Measurements from ENCODE around the gene FGD6. TPM values are rescaled to one million over a fixed set of nuclear protein-coding genes. Genes with fewer than 3 reads are reported as not detected.

Gene FGD6
- total and polyA plus RNA-seq, 2 of the 4 experiments (the other 2 are of a cell fraction) = 2.6 to 9.5 TPM

- no peak overlapping the region for H3K18ac ChIP-seq (ENCODE audit: low read depth, low read length)
- no peak for ATAC-seq (ENCODE audit: low read depth)
- H4K20me1 ChIP-seq (ENCODE audit: insufficient read depth, low read length) = no peaks in the 10 kb centered on the region
- H3K27ac ChIP-seq (ENCODE audit: insufficient read depth, low read length) = no peak overlapping the region
- intact Hi-C loops (cut with micrococcal nuclease) (no loop called here), dilution Hi-C loops (cut with HindIII; ENCODE audit: low sequenced_read_pairs, unreplicated experiment) (no loop called here), in situ Hi-C loops (cut with MboI; ENCODE audit: low sequenced_read_pairs) (no loop called here)
- no peak overlapping the region for H2AK5ac ChIP-seq (ENCODE audit: low read depth, low read length)
- H3K27me3 ChIP-seq (ENCODE audit: control insufficient read depth, insufficient read depth, low read length) = no peaks in the 10 kb centered on the region
- no peak overlapping the region for H2AFZ ChIP-seq (replicated peaks; ENCODE audit: low read length, poor library complexity)
- no peak overlapping the region for H3K4me2 ChIP-seq (ENCODE audit: low read depth, low read length)
- no peaks in the 10 kb centered on the region for H3K9me3 ChIP-seq (ENCODE audit: control insufficient read depth, insufficient read depth, low read length)
- H3K9ac ChIP-seq (ENCODE audit: low read depth, low read length) = no peak overlapping the region
- no peak overlapping the region for H4K8ac ChIP-seq (ENCODE audit: low read depth in 2 of 2, low read length in 2 of 2)
- H2BK120ac ChIP-seq (ENCODE audit: low read depth, low read length) = no peak overlapping the region
- no peak overlapping the region for H3K4me3 ChIP-seq (ENCODE audit: insufficient read depth, low read depth, low read length)
- H2AK9ac ChIP-seq (replicated peaks; ENCODE audit: low read depth, low read length, poor library complexity) = no peak overlapping the region
- no peak overlapping the region for H2BK15ac ChIP-seq (ENCODE audit: low read depth, low read length)
- BruUV-seq (replicated peaks) = no TSS peak
- DNase-seq = no peak
- POLR2A ChIA-PET (ENCODE audit: unreplicated experiment) = no interaction called here
- H4K5ac ChIP-seq (ENCODE audit: low read depth, low read length) = no peak overlapping the region
- 0 out of 2 replicates have a peak, but pooled peaks cover 2% of the 10 kb centered on the region for H3K36me3 ChIP-seq (ENCODE audit: control insufficient read depth, insufficient read depth, low read length)
- CTCF ChIA-PET = interaction anchor here (1.1 kb wide), 1 partner anchor 47 kb away, joined by 3 read pairs; no protein-coding TSS in a partner anchor
- H3K23ac ChIP-seq (ENCODE audit: low read depth, low read length) = no peak overlapping the region
- no peak overlapping the region for H4K91ac ChIP-seq (ENCODE audit: insufficient read depth, low read depth, low read length)
- peaks cover 0 to 8% of the 10 kb centered on the region in 2 experiments; a peak in 1 of 4 replicates for H3K79me1 ChIP-seq (ENCODE audit: low read depth in 1 of 2, low read length in 2 of 2)
- H3K14ac ChIP-seq (replicated peaks; ENCODE audit: low read depth, low read length) = no peak overlapping the region
- H3K56ac ChIP-seq (ENCODE audit: extremely low read depth, insufficient read depth, low read length) = no peak overlapping the region
- TF ChIP-seq RCOR1 (IDR thresholded peaks at IDR 0.05; ENCODE audit: insufficient replicate concordance, low read length) (no peak), POLR2A (IDR thresholded peaks at IDR 0.05; ENCODE audit: low read depth, low read length) (no peak), CTCF (conservative IDR thresholded peaks at IDR 0.05; ENCODE audit: low read depth, low read length) (no peak), MAZ (IDR thresholded peaks at IDR 0.05; ENCODE audit: borderline replicate concordance, low read depth, low read length) (no peak), FOS (IDR thresholded peaks at IDR 0.05; ENCODE audit: low read depth, low read length) (no peak), RAD21 (IDR thresholded peaks at IDR 0.05; ENCODE audit: low read length) (no peak), CHD1 (IDR thresholded peaks at IDR 0.05; ENCODE audit: low read depth, low read length) (no peak), USF2 (IDR thresholded peaks at IDR 0.05; ENCODE audit: low read depth, low read length) (no peak), NFE2L2 (IDR thresholded peaks at IDR 0.05; ENCODE audit: low read depth, low read length) (no peak), BHLHE40 (IDR thresholded peaks at IDR 0.05; ENCODE audit: low read depth, low read length) (no peak), MAFK (IDR thresholded peaks at IDR 0.05; ENCODE audit: low read depth, low read length) (no peak), RFX5 (IDR thresholded peaks at IDR 0.05; ENCODE audit: low read depth, low read length) (no peak)
- H3K4ac ChIP-seq (ENCODE audit: low read depth, low read length) = no peak overlapping the region
- H2BK5ac ChIP-seq (ENCODE audit: low read depth, low read length, poor library complexity, severe bottlenecking) = no peak overlapping the region
- peaks cover 9% of the 10 kb centered on the region for H3K9me1 ChIP-seq (ENCODE audit: insufficient read depth, low read length)
- H2BK20ac ChIP-seq (ENCODE audit: low read depth, low read length) = no peak overlapping the region
- peaks cover 2% of the 10 kb centered on the region; the same call in 1 of the 2 replicates for H3K4me1 ChIP-seq (ENCODE audit: control insufficient read depth, insufficient read depth, low read length)
Measured at GRCh38 chr12:95184121-95184520, 33.1 kb downstream of the FGD6 start.

Measured in IMR-90 (cell line).